GM19395 (cell line): ENCODE measurements around the gene RAD54L.
"Not testable (repeated sequence)": the region's sequence is repeated elsewhere in the genome, so short reads cannot be mapped to it uniquely, and the experiment has no call there.

ENCODE experiments used
- ATAC-seq: cut with Tn5 transposase; IDR thresholded peaks from one replicate; pipeline ENCODE4 v1.9.1; 2021; ENCODE audit warnings: mild to moderate bottlenecking, moderate library complexity; ENCODE audit not compliant: unreplicated experiment

RAD54L gene

DNA sequence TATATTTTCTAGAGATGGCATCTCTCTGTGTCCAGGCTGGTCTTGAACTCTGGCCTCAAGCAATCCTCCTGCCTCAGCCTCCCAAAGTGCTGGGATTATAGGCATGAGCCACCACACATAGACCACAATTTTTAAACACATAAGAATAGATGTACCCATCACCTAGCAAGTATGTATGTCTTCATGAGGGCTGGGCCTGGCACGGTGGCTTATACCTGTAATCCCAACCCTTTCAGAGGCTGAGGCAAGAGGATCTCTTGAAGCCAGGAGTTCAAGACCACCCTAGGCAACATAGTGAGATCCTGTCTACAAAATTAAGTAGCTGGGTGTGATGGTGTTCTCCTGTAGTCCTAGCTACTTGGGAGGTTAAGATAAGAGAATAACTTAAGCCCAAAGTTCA lies 69.8 kb downstream of the RAD54L start:
- no peak for ATAC-seq

DNA sequence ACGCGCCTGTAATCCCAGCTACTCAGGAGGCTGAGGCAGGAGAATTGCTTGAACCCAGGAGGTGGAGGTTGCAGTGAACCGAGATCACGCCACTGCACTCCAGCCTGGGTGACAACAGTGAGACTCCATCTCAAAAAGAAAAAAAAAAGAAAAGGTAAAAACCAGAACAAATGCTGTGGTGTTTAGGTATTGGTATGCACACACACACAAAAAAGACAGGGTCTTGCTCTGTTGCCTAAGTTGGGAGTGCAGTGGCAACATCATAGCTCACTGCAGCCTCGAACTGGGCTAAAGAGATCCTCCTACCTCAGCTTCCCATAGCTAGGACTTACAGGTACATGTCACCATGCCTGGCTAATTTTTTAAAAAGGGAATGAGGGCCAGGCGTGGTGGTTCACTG lies 71.7 kb downstream of the RAD54L start:
- not testable (repeated sequence) for ATAC-seq

DNA sequence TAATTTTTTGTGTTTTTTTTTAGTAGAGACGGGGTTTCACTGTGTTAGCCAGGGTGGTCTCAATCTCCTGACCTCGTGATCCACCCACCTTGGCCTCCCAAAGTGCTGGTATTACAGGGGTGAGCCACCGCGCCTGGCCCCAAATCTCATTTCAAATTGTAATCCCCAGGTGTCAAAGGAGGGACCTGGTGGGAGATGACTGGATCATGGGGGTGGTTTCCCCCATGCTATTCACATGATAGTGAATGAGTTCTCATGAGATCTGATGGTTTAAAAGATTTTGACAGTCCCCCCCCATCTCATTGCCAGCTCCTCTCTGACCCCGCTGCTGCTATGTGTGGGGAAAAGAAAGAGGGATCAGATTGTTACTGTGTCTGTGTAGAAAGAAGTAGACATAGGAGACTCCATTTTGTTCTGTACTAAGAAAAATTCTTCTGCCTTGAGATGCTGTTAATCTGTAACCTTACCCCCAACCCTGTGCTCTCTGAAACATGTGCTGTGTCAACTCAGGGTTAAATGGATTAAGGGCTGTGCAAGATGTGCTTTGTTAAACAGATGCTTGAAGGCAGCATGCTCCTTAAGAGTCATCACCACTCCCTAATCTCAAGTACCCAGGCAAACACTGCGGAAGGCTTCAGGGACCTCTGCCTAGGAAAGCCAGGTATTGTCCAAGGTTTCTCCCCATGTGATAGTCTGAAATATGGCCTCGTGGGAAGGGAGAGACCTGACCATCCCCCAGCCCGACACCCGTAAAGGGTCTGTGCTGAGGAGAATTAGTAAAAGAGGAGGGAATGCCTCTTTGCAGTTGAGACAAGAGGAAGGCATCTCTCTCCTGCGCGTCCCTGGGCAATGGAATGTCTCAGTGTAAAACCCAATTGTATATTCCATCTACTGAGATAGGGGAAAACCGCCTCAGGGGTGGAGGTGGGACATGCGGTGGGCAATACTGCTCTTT lies 72.7 kb downstream of the RAD54L start:
- ATAC-seq: not testable (repeated sequence)

DNA sequence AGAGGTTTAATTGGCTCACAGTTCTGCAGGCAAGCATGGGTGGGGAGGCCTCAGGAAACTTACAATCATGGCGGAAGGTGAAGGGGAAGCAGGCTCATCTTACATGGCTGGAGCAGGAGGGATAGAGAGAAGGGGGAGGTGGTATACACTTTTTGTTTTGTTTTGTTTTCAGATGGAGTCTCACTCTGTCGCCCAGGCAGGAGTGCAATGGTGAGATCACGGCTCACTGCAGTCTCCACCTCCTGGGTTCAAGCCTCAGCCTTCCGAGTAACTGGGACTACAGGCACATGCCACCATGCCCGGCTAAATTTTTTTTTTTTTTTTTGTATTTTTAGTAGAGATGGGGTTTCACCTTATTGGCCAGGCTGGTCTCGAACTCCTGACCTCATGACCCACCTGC lies 74.6 kb downstream of the RAD54L start:
- not testable (repeated sequence) for ATAC-seq

DNA sequence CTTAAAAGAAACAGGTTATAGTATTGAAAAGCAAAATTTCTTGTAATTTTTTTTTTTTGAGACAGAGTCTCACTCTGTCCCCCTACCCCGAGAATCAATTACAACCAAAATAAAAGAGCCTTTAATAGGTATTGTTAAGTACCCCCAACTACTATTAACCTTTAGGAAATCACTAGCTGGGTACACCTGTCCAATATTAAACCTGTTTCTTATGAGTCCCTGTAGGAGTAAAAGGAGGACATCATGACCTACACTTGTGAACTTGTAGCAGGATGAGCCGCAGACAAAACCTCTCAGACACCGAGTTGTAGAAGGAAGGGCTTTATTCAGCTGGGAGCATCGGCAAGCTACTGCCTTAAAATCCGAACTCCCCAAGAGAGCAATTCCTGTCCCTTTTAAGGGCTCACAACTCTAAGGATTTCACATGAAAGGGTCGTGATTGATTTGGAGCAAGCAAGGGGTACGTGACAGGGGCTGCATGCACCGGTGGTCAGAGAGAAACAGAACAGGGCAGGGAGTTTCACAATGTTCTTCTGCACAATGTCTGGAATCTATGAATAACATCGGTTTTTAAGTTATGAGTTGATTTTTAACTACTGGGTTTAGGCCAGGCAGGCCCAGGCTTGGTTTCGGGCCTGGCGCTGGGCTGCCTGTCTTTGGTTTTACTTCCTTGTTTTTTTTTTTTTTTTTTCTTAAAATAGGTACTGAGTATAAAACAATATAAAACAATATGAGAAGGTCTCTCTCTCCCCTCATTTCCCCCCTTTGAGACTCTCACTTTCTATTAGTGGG lies 77.9 kb downstream of the RAD54L start:
- ATAC-seq: peak; percentile 63
